ENCODE data around the gene NVL. TPM values are rescaled to one million over a fixed set of nuclear protein-coding genes. Genes with fewer than 3 reads are reported as not detected.

NVL gene
- polyA plus RNA-seq, 1 of the 3 experiments (the other 2 are of a cell fraction): 12.4 TPM

GRCh38 chr1:224181453-224181810 lies 148.5 kb downstream of the NVL start:
- Histone ChIP-seq H3F3A (replicated peaks; ENCODE audit: insufficient read depth) (no peaks in the 10 kb centered on the region), H3K27me3 (ENCODE audit: insufficient read depth) (no peaks in the 10 kb centered on the region), H3K4me3 (ENCODE audit: low read depth in 2 of 2, low read length in 1 of 2) (no peak overlapping the region), H3K4me1 (ENCODE audit: control insufficient read depth in 1 of 2, insufficient read depth in 2 of 2, low read depth in 1 of 2, low read length in 1 of 2) (peaks cover 5 to 13% of the 10 kb centered on the region in 2 experiments; a peak in 2 of 4 replicates), H3K36me3 (replicated peaks in 1 of 2; ENCODE audit: control insufficient read depth in 1 of 2, insufficient read depth in 2 of 2, low read length in 1 of 2) (peaks cover 0 to 6% of the 10 kb centered on the region in 2 experiments), H3K9me3 (no peaks in the 10 kb centered on the region), H3K9me2 (no peaks in the 10 kb centered on the region), H3K27ac (ENCODE audit: low read depth in 2 of 2, low read length in 1 of 2) (no peak overlapping the region), H3K4me2 (no peak overlapping the region), H3K79me2 (ENCODE audit: insufficient read depth) (peaks cover 39% of the 10 kb centered on the region), H4K20me1 (ENCODE audit: insufficient read depth) (peaks cover 5% of the 10 kb centered on the region; the same call in 1 of the 2 replicates), H2AFZ (ENCODE audit: low read depth) (no peak overlapping the region), H3K9ac (no peak overlapping the region)
- no peak for DNase-seq
- WGBS (ENCODE audit: low lambda C conversion rate): 97% methylated on average over 4 of the region's 4 CpGs
- POLR2A ChIA-PET: no interaction called here
- CTCF ChIA-PET: interaction anchor here (0.6 to 0.9 kb wide), 2 partner anchors 12 to 64 kb away, joined by 3 read pairs; no protein-coding TSS in a partner anchor
- TF ChIP-seq ZBTB33 (IDR thresholded peaks at IDR 0.05; ENCODE audit: borderline replicate concordance, low read depth) (no peak), CHD2 (IDR thresholded peaks at IDR 0.05; ENCODE audit: low read length, partially characterized antibody) (no peak), CTCF (IDR thresholded peaks at IDR 0.05) (no peak), SIN3A (IDR thresholded peaks at IDR 0.05; ENCODE audit: borderline replicate concordance, low read depth, low read length) (no peak), MAX (IDR thresholded peaks at IDR 0.05; ENCODE audit: low read depth) (no peak), IRF3 (IDR thresholded peaks at IDR 0.05; ENCODE audit: low read depth, low read length) (no peak), MXI1 (IDR thresholded peaks at IDR 0.05; ENCODE audit: low read depth, low read length) (no peak)

GRCh38 chr1:224180783-224181452 lies 149.1 kb downstream of the NVL start:
- ChIA-PET POLR2A (no interaction called here), CTCF (interaction anchor here (0.9 kb wide), 1 partner anchor 12 kb away, joined by 3 read pairs; no protein-coding TSS in a partner anchor)
- Histone ChIP-seq H3K4me2 (no peak overlapping the region), H3F3A (replicated peaks; ENCODE audit: insufficient read depth) (no peaks in the 10 kb centered on the region), H3K4me1 (ENCODE audit: control insufficient read depth in 1 of 2, insufficient read depth in 2 of 2, low read depth in 1 of 2, low read length in 1 of 2) (peaks cover 5 to 13% of the 10 kb centered on the region in 2 experiments; a peak in 2 of 4 replicates), H3K4me3 (ENCODE audit: low read depth in 2 of 2, low read length in 1 of 2) (no peak overlapping the region), H2AFZ (ENCODE audit: low read depth) (no peak overlapping the region), H3K79me2 (ENCODE audit: insufficient read depth) (peaks cover 34% of the 10 kb centered on the region), H3K9me2 (no peaks in the 10 kb centered on the region), H3K27me3 (ENCODE audit: insufficient read depth) (no peaks in the 10 kb centered on the region), H3K9ac (no peak overlapping the region), H3K9me3 (no peaks in the 10 kb centered on the region), H4K20me1 (ENCODE audit: insufficient read depth) (peaks cover under 1% of the 10 kb centered on the region; the same call in 1 of the 2 replicates), H3K27ac (ENCODE audit: low read depth in 2 of 2, low read length in 1 of 2) (no peak overlapping the region), H3K36me3 (replicated peaks in 1 of 2; ENCODE audit: control insufficient read depth in 1 of 2, insufficient read depth in 2 of 2, low read length in 1 of 2) (peaks cover 0 to 2% of the 10 kb centered on the region in 2 experiments)
- WGBS (ENCODE audit: low lambda C conversion rate): 86% methylated on average over 10 of the region's 11 CpGs
- no peak for DNase-seq
- TF ChIP-seq RAD21 (IDR thresholded peaks at IDR 0.05; ENCODE audit: low read length): no peak
- no peak for TF ChIP-seq POLR2AphosphoS5 (IDR thresholded peaks at IDR 0.05; ENCODE audit: low read depth, low read length)
- TF ChIP-seq USF2 (IDR thresholded peaks at IDR 0.05; ENCODE audit: borderline replicate concordance, low read depth, low read length): no peak
- no peak for TF ChIP-seq RFX5 (IDR thresholded peaks at IDR 0.05; ENCODE audit: low read length)
- TF ChIP-seq RXRA (IDR thresholded peaks at IDR 0.05; ENCODE audit: borderline replicate concordance, low read depth): no peak
- no peak for TF ChIP-seq FOXJ3 (CRISPR knock-in tag; IDR thresholded peaks at IDR 0.05)
- TF ChIP-seq GATA2 (CRISPR knock-in tag; IDR thresholded peaks at IDR 0.05): no peak
- no peak for TF ChIP-seq IRF3 (IDR thresholded peaks at IDR 0.05; ENCODE audit: low read depth, low read length)
- TF ChIP-seq USF1 (IDR thresholded peaks at IDR 0.05; ENCODE audit: borderline replicate concordance, low read depth): no peak
- no peak for TF ChIP-seq TAF1 (IDR thresholded peaks at IDR 0.05; ENCODE audit: borderline replicate concordance, low read depth, low read length)
- TF ChIP-seq GABPA (IDR thresholded peaks at IDR 0.05; ENCODE audit: low read depth): no peak
- no peak for TF ChIP-seq TEAD4 (IDR thresholded peaks at IDR 0.05; ENCODE audit: borderline replicate concordance, insufficient read depth)

All from SK-N-SH (cell line).